HepG2 (cell line): ENCODE data around the gene LARP4. TPM values are rescaled to one million over a fixed set of nuclear protein-coding genes. Genes with fewer than 3 reads are reported as not detected.

Experiments used
- ATAC-seq: fragments of 200-7000 bp; cut with Tn5 transposase; 3 replicates; pipeline ENCODE4 v1.9.1; 2020; ENCODE audit warnings: mild to moderate bottlenecking, moderate library complexity
- BruUV-seq: library from RNA; stranded (reverse); fragments of 400-500 nt; replicated peaks from 2 replicates; lab custom pipeline; 2021; lab: Mats Ljungman, UMichigan
- CTCF ChIA-PET: fragments of 300-600 bp; formaldehyde crosslinking; extraction: SDS; loops from one replicate; lab custom pipeline; 2021; ENCODE audit warnings: low total read pairs, inconsistent platforms, low intra/inter-chr PET ratio; lab: Yijun Ruan, JAX
- POLR2A ChIA-PET: fragments of 350-600 bp; sonication (Branson Sonifier 250); formaldehyde crosslinking; loops from one replicate; lab custom pipeline; 2020; ENCODE audit warnings: antibody characterized with exemption, inconsistent platforms; lab: Yijun Ruan, JAX
- DNase-seq: peaks from one replicate; pipeline ENCODE4 v3.0.0-alpha.2; 2015; ENCODE audit warnings: low spot score
- FAIRE-seq: peaks from 3 replicates; lab custom pipeline; 2011; peaks lifted over from hg19 to GRCh38; lab: Jason Lieb, UNC
- H2AFZ ChIP-seq: one replicate; pipeline ENCODE4 v1.6.1; 2011; ENCODE audit warnings: low read length, inconsistent platforms
- H3K27ac ChIP-seq: fragments of 300-600 bp; 3 replicates; pipeline ENCODE4 v1.8.0; 2011; ENCODE audit warnings: mixed run types, mild to moderate bottlenecking, mixed read lengths, low read length, inconsistent platforms; ENCODE audit not compliant: insufficient read depth; ENCODE audit errors: extremely low read length
- H3K27me3 ChIP-seq, 2 experiments: fragments of 200-600 bp in 1 of 2; 2 replicates in 1 of 2; 3 replicates in 1 of 2; pipeline versions ENCODE4 v1.6.0 to v1.8.0; 2011; ENCODE audit warnings: low read length in 2 of 2, mild to moderate bottlenecking in 2 of 2, moderate library complexity in 2 of 2, inconsistent platforms in 1 of 2; ENCODE audit not compliant: insufficient read depth in 2 of 2, control insufficient read depth in 1 of 2
- H3K36me3 ChIP-seq, 2 experiments: fragments of 200-600 bp in 1 of 2; replicated peaks in 1 of 2; 2 replicates in 1 of 2; 3 replicates in 1 of 2; pipeline versions ENCODE4 v1.5.1 to v1.8.0; 2011; ENCODE audit warnings: low read length in 2 of 2, inconsistent platforms in 1 of 2; ENCODE audit not compliant: insufficient read depth in 2 of 2, control insufficient read depth in 1 of 2
- H3K4me1 ChIP-seq: 2 replicates; pipeline ENCODE4 v1.5.1; 2012; ENCODE audit warnings: low read length, inconsistent platforms; ENCODE audit not compliant: insufficient read depth
- H3K4me2 ChIP-seq: 2 replicates; pipeline ENCODE4 v1.6.0; 2011; ENCODE audit warnings: low read depth, low read length, inconsistent platforms
- H3K4me3 ChIP-seq, 3 experiments: fragments of 200-600 bp in 1 of 3; sonication (generic), shearing (Covaris generic) in 1 of 3; replicated peaks in 1 of 3; 2 replicates each; pipeline ENCODE4 v1.5.1; 2011 to 2016; ENCODE audit warnings: low read length in 3 of 3, inconsistent platforms in 2 of 3, low read depth in 2 of 3, mild to moderate bottlenecking in 2 of 3, control low read depth in 1 of 3, mixed read lengths in 1 of 3; ENCODE audit not compliant: insufficient read depth in 1 of 3
- H3K79me2 ChIP-seq: one replicate; pipeline ENCODE4 v1.6.1; 2011; ENCODE audit warnings: low read length, inconsistent platforms; ENCODE audit not compliant: insufficient read depth
- H3K9ac ChIP-seq: 2 replicates; pipeline ENCODE4 v1.6.0; 2011; ENCODE audit warnings: mild to moderate bottlenecking, low read depth, low read length, inconsistent platforms; ENCODE audit not compliant: insufficient read depth
- H3K9me3 ChIP-seq: 2 replicates; pipeline ENCODE4 v1.5.1; 2012; ENCODE audit warnings: mild to moderate bottlenecking, low read length
- H4K20me1 ChIP-seq: 2 replicates; pipeline ENCODE4 v1.6.0; 2011; ENCODE audit warnings: inconsistent platforms, mild to moderate bottlenecking, low read length, moderate library complexity; ENCODE audit not compliant: insufficient read depth
- KLF11 ChIP-seq: IDR thresholded peaks from 2 replicates; pipeline ENCODE4 v1.6.1; 2016; ENCODE audit warnings: missing compliant biosample characterization
- MYNN ChIP-seq: sonication (generic); formaldehyde crosslinking; IDR thresholded peaks from 2 replicates; pipeline ENCODE4 v1.4.0; 2020; ENCODE audit warnings: mild to moderate bottlenecking, low read depth, missing genetic modification reagents
- TBL1XR1 ChIP-seq: fragments of 150-350 bp; IDR thresholded peaks from 2 replicates; pipeline ENCODE4 v1.6.1; 2014; ENCODE audit warnings: borderline replicate concordance, low read length; ENCODE audit not compliant: partially characterized antibody
- THAP11 ChIP-seq: IDR thresholded peaks from 2 replicates; pipeline ENCODE4 v1.6.1; 2016; ENCODE audit warnings: missing biosample characterization, missing genetic modification reagents
- ZC3H4 ChIP-seq: sonication (generic); formaldehyde crosslinking; IDR thresholded peaks from 2 replicates; pipeline ENCODE4 v1.4.0; 2020; ENCODE audit warnings: missing genetic modification reagents, borderline replicate concordance
- ZNF7 ChIP-seq: IDR thresholded peaks from 2 replicates; pipeline ENCODE4 v1.6.1; 2016; ENCODE audit warnings: missing biosample characterization, missing genetic modification reagents
- WGBS: methylation state at CpG from one replicate; pipeline ENCODE4 v1.1.6; 2017; ENCODE audit warnings: low lambda C conversion rate; 5-methylcytosine and 5-hydroxymethylcytosine counted together
- in situ Hi-C: cut with HindIII; loops from 2 replicates; pipeline ENCODE4 v1.10.0; 2017; ENCODE audit warnings: low pct_unique_long_range_greater_than_20kb; ENCODE audit not compliant: extremely low pct_ligation_motif_present
- intact Hi-C: fragments of 100-400 bp; cut with micrococcal nuclease; formaldehyde crosslinking; loops from one replicate; pipeline ENCODE4 v1.10.0; 2022; ENCODE audit not compliant: unreplicated experiment
- polyA plus RNA-seq, 8 experiments: library from polyadenylated mRNA; depleted of rRNA in 3 of 8; stranded (reverse) in 7 of 8; unstranded in 1 of 8; fragments of >200 nt; fragmentation: Illumina TruSeq in 4 of 8; extraction: Trizol in 4 of 8; gene quantifications; 2 replicates each; pipeline versions ENCODE4 v1.2.1 to v1.2.3, GENCODE V29; 2011 to 2016; ENCODE audit warnings: low read depth in 4 of 8, missing spikeins in 1 of 8, mixed read lengths in 1 of 8; ENCODE audit not compliant: insufficient read depth in 1 of 8
- total RNA-seq, 5 experiments: library from RNA; depleted of rRNA; stranded (reverse); fragments of >200 nt; fragmentation: Illumina TruSeq; extraction: Trizol; gene quantifications; 2 replicates each; pipeline ENCODE4 v1.2.3, GENCODE V29; 2016; ENCODE audit warnings: low read depth in 1 of 5
- TF ChIP-seq, protein P1 (sequence below): IDR thresholded peaks from 2 replicates; pipeline ENCODE4 v1.6.1; 2016; ENCODE audit warnings: low read depth
- TF ChIP-seq, protein P2 (sequence below): IDR thresholded peaks from 2 replicates; pipeline ENCODE4 v1.6.1; 2016; ENCODE audit warnings: low read depth, missing genetic modification reagents, missing compliant biosample characterization
- TF ChIP-seq, protein P3 (sequence below): sonication (generic); formaldehyde crosslinking; IDR thresholded peaks from 2 replicates; pipeline ENCODE4 v1.4.0; 2020; ENCODE audit warnings: missing genetic modification reagents

LARP4 gene
- total and polyA plus RNA-seq, 2 of the 13 experiments (the other 11 are each of a cell fraction or from before 2014, with no cell fraction given), result 16.4 to 42.7 TPM

DNA sequence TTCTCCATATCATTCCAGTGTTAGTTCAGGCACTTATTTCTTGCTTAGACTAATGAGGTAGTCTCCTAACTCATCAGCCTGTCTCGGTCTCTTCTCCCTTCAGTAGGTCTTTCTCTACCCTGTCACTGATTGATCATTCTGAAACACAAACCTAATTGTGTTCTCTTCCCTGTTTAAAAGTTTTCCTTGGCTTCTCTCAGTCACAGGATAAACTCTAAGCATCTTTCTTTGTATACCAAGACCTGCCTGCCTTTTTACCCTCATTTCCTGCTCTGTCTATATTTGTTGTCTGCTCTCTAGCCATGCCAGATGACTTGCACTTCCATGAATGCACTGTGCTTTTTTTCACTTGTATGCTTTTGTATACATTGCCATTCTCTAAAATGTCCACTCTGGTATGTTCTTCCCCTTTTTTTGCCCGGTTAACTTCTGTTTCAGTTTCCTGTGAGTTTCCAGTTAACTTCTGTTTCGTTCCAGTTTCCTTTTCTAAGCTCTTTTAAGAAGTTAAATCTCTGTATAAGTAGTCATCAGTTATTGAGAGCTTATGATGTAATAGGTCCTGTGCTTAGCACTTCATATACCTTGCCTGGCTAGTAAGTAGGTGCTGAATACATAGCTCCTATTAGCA lies 116.8 kb downstream of the LARP4 start (continued):
- TF ChIP-seq, protein P1, sequence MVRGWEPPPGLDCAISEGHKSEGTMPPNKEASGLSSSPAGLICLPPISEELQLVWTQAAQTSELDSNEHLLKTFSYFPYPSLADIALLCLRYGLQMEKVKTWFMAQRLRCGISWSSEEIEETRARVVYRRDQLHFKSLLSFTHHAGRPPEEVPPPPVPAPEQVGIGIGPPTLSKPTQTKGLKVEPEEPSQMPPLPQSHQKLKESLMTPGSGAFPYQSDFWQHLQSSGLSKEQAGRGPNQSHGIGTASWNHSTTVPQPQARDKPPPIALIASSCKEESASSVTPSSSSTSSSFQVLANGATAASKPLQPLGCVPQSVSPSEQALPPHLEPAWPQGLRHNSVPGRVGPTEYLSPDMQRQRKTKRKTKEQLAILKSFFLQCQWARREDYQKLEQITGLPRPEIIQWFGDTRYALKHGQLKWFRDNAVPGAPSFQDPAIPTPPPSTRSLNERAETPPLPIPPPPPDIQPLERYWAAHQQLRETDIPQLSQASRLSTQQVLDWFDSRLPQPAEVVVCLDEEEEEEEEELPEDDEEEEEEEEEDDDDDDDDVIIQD, result 0 out of 2 replicates have a peak, but pooled peaks have one; percentile 16
- TF ChIP-seq MYNN (CRISPR knock-in tag), result no peak

DNA sequence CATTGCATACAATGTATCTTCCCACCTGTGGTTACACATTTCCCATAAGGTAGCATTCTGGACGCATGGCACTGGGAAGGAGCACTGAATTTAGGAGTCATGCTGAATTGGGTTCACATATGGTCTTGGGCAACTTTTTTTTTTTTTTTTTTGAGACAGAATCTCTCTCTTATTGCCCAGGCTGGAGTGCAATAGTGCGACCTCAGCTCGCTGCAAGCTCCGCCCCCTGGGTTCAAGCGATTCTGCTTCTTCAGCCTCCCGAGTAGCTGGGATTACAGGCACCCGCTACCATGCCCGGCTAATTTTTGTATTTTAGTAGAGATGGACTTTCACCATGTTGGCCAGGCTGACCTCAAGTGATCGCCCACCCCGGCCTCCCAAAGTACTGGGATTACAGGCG lies 117.4 kb downstream of the LARP4 start:
- no peak overlapping the region for H3K27ac ChIP-seq
- CTCF ChIA-PET, result no interaction called here
- peaks cover 0 to 5% of the 10 kb centered on the region in 2 experiments; a peak in 1 of 5 replicates for H3K36me3 ChIP-seq
- DNase-seq (no peak), FAIRE-seq (no peak), ATAC-seq (no peak)
- WGBS, result 92% methylated on average over 11 of the region's 11 CpGs
- peaks cover 88% of the 10 kb centered on the region for H3K4me1 ChIP-seq
- no peak overlapping the region for H3K4me2 ChIP-seq
- no peaks in the 10 kb centered on the region for H3K9me3 ChIP-seq
- POLR2A ChIA-PET, result no interaction called here
- H3K27me3 ChIP-seq, result no peaks in the 10 kb centered on the region
- in situ Hi-C loops, result no loop called here
- H3K4me3 ChIP-seq, result no peak overlapping the region
- peaks cover 96% of the 10 kb centered on the region for H3K79me2 ChIP-seq
- no peak overlapping the region for H3K9ac ChIP-seq
- no peak overlapping the region for H2AFZ ChIP-seq
- H4K20me1 ChIP-seq, result peaks cover 2% of the 10 kb centered on the region; the same call in 1 of the 2 replicates
- intact Hi-C loops, result no loop called here
- BruUV-seq, result no TSS peak
- TF ChIP-seq THAP11 (CRISPR knock-in tag), result no peak
- no peak for TF ChIP-seq KLF11 (CRISPR knock-in tag)
- TF ChIP-seq TBL1XR1, result no peak
- TF ChIP-seq ZNF7 (CRISPR knock-in tag), result no peak
- TF ChIP-seq, protein P2, sequence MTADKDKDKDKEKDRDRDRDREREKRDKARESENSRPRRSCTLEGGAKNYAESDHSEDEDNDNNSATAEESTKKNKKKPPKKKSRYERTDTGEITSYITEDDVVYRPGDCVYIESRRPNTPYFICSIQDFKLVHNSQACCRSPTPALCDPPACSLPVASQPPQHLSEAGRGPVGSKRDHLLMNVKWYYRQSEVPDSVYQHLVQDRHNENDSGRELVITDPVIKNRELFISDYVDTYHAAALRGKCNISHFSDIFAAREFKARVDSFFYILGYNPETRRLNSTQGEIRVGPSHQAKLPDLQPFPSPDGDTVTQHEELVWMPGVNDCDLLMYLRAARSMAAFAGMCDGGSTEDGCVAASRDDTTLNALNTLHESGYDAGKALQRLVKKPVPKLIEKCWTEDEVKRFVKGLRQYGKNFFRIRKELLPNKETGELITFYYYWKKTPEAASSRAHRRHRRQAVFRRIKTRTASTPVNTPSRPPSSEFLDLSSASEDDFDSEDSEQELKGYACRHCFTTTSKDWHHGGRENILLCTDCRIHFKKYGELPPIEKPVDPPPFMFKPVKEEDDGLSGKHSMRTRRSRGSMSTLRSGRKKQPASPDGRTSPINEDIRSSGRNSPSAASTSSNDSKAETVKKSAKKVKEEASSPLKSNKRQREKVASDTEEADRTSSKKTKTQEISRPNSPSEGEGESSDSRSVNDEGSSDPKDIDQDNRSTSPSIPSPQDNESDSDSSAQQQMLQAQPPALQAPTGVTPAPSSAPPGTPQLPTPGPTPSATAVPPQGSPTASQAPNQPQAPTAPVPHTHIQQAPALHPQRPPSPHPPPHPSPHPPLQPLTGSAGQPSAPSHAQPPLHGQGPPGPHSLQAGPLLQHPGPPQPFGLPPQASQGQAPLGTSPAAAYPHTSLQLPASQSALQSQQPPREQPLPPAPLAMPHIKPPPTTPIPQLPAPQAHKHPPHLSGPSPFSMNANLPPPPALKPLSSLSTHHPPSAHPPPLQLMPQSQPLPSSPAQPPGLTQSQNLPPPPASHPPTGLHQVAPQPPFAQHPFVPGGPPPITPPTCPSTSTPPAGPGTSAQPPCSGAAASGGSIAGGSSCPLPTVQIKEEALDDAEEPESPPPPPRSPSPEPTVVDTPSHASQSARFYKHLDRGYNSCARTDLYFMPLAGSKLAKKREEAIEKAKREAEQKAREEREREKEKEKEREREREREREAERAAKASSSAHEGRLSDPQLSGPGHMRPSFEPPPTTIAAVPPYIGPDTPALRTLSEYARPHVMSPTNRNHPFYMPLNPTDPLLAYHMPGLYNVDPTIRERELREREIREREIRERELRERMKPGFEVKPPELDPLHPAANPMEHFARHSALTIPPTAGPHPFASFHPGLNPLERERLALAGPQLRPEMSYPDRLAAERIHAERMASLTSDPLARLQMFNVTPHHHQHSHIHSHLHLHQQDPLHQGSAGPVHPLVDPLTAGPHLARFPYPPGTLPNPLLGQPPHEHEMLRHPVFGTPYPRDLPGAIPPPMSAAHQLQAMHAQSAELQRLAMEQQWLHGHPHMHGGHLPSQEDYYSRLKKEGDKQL, result no peak
- TF ChIP-seq, protein P3, sequence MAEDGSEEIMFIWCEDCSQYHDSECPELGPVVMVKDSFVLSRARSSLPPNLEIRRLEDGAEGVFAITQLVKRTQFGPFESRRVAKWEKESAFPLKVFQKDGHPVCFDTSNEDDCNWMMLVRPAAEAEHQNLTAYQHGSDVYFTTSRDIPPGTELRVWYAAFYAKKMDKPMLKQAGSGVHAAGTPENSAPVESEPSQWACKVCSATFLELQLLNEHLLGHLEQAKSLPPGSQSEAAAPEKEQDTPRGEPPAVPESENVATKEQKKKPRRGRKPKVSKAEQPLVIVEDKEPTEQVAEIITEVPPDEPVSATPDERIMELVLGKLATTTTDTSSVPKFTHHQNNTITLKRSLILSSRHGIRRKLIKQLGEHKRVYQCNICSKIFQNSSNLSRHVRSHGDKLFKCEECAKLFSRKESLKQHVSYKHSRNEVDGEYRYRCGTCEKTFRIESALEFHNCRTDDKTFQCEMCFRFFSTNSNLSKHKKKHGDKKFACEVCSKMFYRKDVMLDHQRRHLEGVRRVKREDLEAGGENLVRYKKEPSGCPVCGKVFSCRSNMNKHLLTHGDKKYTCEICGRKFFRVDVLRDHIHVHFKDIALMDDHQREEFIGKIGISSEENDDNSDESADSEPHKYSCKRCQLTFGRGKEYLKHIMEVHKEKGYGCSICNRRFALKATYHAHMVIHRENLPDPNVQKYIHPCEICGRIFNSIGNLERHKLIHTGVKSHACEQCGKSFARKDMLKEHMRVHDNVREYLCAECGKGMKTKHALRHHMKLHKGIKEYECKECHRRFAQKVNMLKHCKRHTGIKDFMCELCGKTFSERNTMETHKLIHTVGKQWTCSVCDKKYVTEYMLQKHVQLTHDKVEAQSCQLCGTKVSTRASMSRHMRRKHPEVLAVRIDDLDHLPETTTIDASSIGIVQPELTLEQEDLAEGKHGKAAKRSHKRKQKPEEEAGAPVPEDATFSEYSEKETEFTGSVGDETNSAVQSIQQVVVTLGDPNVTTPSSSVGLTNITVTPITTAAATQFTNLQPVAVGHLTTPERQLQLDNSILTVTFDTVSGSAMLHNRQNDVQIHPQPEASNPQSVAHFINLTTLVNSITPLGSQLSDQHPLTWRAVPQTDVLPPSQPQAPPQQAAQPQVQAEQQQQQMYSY (CRISPR knock-in tag), result no peak
- no peak for TF ChIP-seq ZC3H4 (CRISPR knock-in tag)
